SK-N-SH treated with all-trans-retinoic acid at 6 μM for 48 hours (cell line): ENCODE results near the gene PKN2.

Source experiments
- ATAC-seq: fragments of 200-7000 bp; cut with Tn5 transposase; 3 replicates; pipeline ENCODE4 v1.9.1; 2020; ENCODE audit warnings: mild to moderate bottlenecking, moderate library complexity
- ARNTL ChIP-seq: fragments of 450-650 bp; formaldehyde crosslinking; IDR thresholded peaks from 2 replicates; pipeline ENCODE4 v1.5.0; 2020; ENCODE audit warnings: low read depth, mild to moderate bottlenecking, moderate library complexity, borderline replicate concordance
- CSDC2 ChIP-seq: fragments of 250-450 bp; sonication (Bioruptor Pico); IDR thresholded peaks from 2 replicates; pipeline ENCODE4 v1.5.0; 2020; ENCODE audit warnings: mild to moderate bottlenecking, moderate library complexity
- CSRNP3 ChIP-seq: fragments of 250-450 bp; sonication (Bioruptor Pico); IDR thresholded peaks from 2 replicates; pipeline ENCODE4 v1.5.1; 2021; ENCODE audit warnings: mild to moderate bottlenecking, moderate library complexity
- ESRRG ChIP-seq: fragments of 250-450 bp; sonication (Bioruptor Pico); IDR thresholded peaks from 2 replicates; pipeline ENCODE4 v1.6.1; 2021; ENCODE audit warnings: mild to moderate bottlenecking
- GLIS3 ChIP-seq: fragments of 250-450 bp; sonication (Bioruptor Pico); IDR thresholded peaks from 2 replicates; pipeline ENCODE4 v1.5.0; 2020; ENCODE audit warnings: mild to moderate bottlenecking, moderate library complexity
- OSR1 ChIP-seq: fragments of 250-450 bp; sonication (Bioruptor Pico); IDR thresholded peaks from 2 replicates; pipeline ENCODE4 v1.8.0; 2022; ENCODE audit warnings: moderate library complexity, mild to moderate bottlenecking, inconsistent platforms
- PATZ1 ChIP-seq: fragments of 250-450 bp; sonication (Bioruptor Pico); IDR thresholded peaks from 2 replicates; pipeline ENCODE4 v1.8.0; 2020; ENCODE audit warnings: mild to moderate bottlenecking, moderate library complexity, borderline replicate concordance
- POU6F1 ChIP-seq: fragments of 250-450 bp; sonication (Bioruptor Pico); IDR thresholded peaks from 2 replicates; pipeline ENCODE4 v1.8.0; 2021; ENCODE audit warnings: low read depth, mild to moderate bottlenecking, moderate library complexity, borderline replicate concordance
- PPARA ChIP-seq: fragments of 250-450 bp; sonication (Bioruptor Pico); IDR thresholded peaks from 2 replicates; pipeline ENCODE4 v1.5.0; 2020; ENCODE audit warnings: mild to moderate bottlenecking, borderline replicate concordance
- RARB ChIP-seq: fragments of 250-450 bp; sonication (Bioruptor Pico); IDR thresholded peaks from 2 replicates; pipeline ENCODE4 v1.8.0; 2021; ENCODE audit warnings: mild to moderate bottlenecking, moderate library complexity
- TCF4 ChIP-seq: fragments of 250-450 bp; sonication (Bioruptor Pico); IDR thresholded peaks from 2 replicates; pipeline ENCODE4 v1.8.0; 2021; ENCODE audit warnings: mild to moderate bottlenecking, moderate library complexity, borderline replicate concordance
- TOX ChIP-seq: fragments of 250-450 bp; sonication (Bioruptor Pico); IDR thresholded peaks from 2 replicates; pipeline ENCODE4 v1.8.0; 2021; ENCODE audit warnings: mild to moderate bottlenecking, moderate library complexity, borderline replicate concordance
- TSHZ2 ChIP-seq: fragments of 250-450 bp; sonication (Bioruptor Pico); IDR thresholded peaks from 2 replicates; pipeline ENCODE4 v1.5.0; 2020; ENCODE audit warnings: mild to moderate bottlenecking, moderate library complexity
- ZC3H10 ChIP-seq: fragments of 250-450 bp; sonication (Bioruptor Pico); IDR thresholded peaks from 2 replicates; pipeline ENCODE4 v1.5.1; 2021; ENCODE audit warnings: mild to moderate bottlenecking, moderate library complexity
- ZFP3 ChIP-seq: fragments of 250-450 bp; sonication (Bioruptor Pico); IDR thresholded peaks from 2 replicates; pipeline ENCODE4 v1.5.0; 2020; ENCODE audit warnings: mild to moderate bottlenecking, moderate library complexity
- ZFP30 ChIP-seq: fragments of 450-650 bp; formaldehyde crosslinking; IDR thresholded peaks from 2 replicates; pipeline ENCODE4 v1.5.0; 2022; ENCODE audit warnings: mild to moderate bottlenecking, moderate library complexity
- ZNF565 ChIP-seq: fragments of 450-650 bp; formaldehyde crosslinking; conservative IDR thresholded peaks from 2 replicates; pipeline ENCODE4 v1.5.0; 2020; ENCODE audit warnings: low read depth, mild to moderate bottlenecking, moderate library complexity
- ZNF70 ChIP-seq: fragments of 450-650 bp; formaldehyde crosslinking; IDR thresholded peaks from 2 replicates; pipeline ENCODE4 v1.5.0; 2020; ENCODE audit warnings: mild to moderate bottlenecking, moderate library complexity
- ZNF8 ChIP-seq: fragments of 450-650 bp; formaldehyde crosslinking; IDR thresholded peaks from 2 replicates; pipeline ENCODE4 v1.5.0; 2020; ENCODE audit warnings: mild to moderate bottlenecking, moderate library complexity

PKN2 gene

GRCh38 chr1:88751714-88752113 is 67.6 kb downstream of the PKN2 start:
- ATAC-seq, result no peak
- TF ChIP-seq ARNTL (CRISPR knock-in tag) (no peak), CSRNP3 (no peak), PATZ1 (CRISPR knock-in tag) (no peak), TOX (CRISPR knock-in tag) (no peak), TSHZ2 (CRISPR knock-in tag) (no peak), ESRRG (CRISPR knock-in tag) (no peak), RARB (CRISPR knock-in tag) (no peak), TCF4 (no peak), ZFP30 (no peak)

GRCh38 chr1:88753506-88753905 is 69.4 kb downstream of the PKN2 start:
- no peak for ATAC-seq
- TF ChIP-seq TCF4 (no peak), ZFP30 (no peak), PATZ1 (CRISPR knock-in tag) (no peak), ZNF70 (no peak), ESRRG (CRISPR knock-in tag) (no peak), ZNF565 (no peak), CSDC2 (no peak), OSR1 (CRISPR knock-in tag) (no peak), ZC3H10 (CRISPR knock-in tag) (no peak), CSRNP3 (no peak), POU6F1 (CRISPR knock-in tag) (no peak), PPARA (CRISPR knock-in tag) (no peak), ZNF8 (no peak), ZFP3 (CRISPR knock-in tag) (no peak), GLIS3 (no peak), TOX (CRISPR knock-in tag) (no peak)
